ENCODE results near the gene KAZN. TPM values are rescaled to one million over a fixed set of nuclear protein-coding genes. Genes with fewer than 3 reads are reported as not detected.

KAZN gene
- total RNA-seq, 2 donors from 2014 or later, result 0.31 to 1.4 TPM

GRCh38 chr1:15153842-15154479 lies 555.5 kb downstream of the KAZN start:
- no peak overlapping the region for H3K27ac Mint-ChIP-seq
- DNase-seq (ENCODE audit: low spot score) (peak; percentile 61), ATAC-seq (peak; percentile 48 to 64)
- no peaks in the 10 kb centered on the region for H3K9me3 Mint-ChIP-seq
- H3K4me1 Mint-ChIP-seq (ENCODE audit: low read depth in 2 of 2), result peaks cover 18 to 24% of the 10 kb centered on the region in 2 donors
- H3K4me3 Mint-ChIP-seq, result peak overlapping the region; percentile 70
- no peaks in the 10 kb centered on the region for H3K36me3 Mint-ChIP-seq
- peaks cover 24 to 44% of the 10 kb centered on the region in 2 donors for H3K27me3 Mint-ChIP-seq

- H3K36me3 Mint-ChIP-seq, result no peaks in the 10 kb centered on the region
- peaks cover 24 to 38% of the 10 kb centered on the region in 2 donors for H3K27me3 Mint-ChIP-seq
- no peaks in the 10 kb centered on the region for H3K9me3 Mint-ChIP-seq
- peak overlapping the region; percentile 70 for H3K4me3 Mint-ChIP-seq
- DNase-seq (ENCODE audit: low spot score) (peak; percentile 58), ATAC-seq (peak; percentile 17 to 25)
- no peak overlapping the region for H3K27ac Mint-ChIP-seq
- H3K4me1 Mint-ChIP-seq (ENCODE audit: low read depth in 2 of 2), result peaks cover 18 to 24% of the 10 kb centered on the region in 2 donors
Observed at GRCh38 chr1:15154480-15155036, 556.1 kb downstream of the KAZN start.

- DNase-seq (ENCODE audit: low spot score), result no peak
- H3K27ac Mint-ChIP-seq, result no peak overlapping the region
- peaks cover 21 to 33% of the 10 kb centered on the region in 2 donors for H3K27me3 Mint-ChIP-seq
- H3K9me3 Mint-ChIP-seq, result no peaks in the 10 kb centered on the region
- H3K4me3 Mint-ChIP-seq, result peak overlapping the region; percentile 60
- peaks cover 18 to 24% of the 10 kb centered on the region in 2 donors for H3K4me1 Mint-ChIP-seq (ENCODE audit: low read depth in 2 of 2)
- no peak for ATAC-seq
- H3K36me3 Mint-ChIP-seq, result no peaks in the 10 kb centered on the region
Observed at GRCh38 chr1:15155191-15155590, 556.7 kb downstream of the KAZN start.

GRCh38 chr1:15155888-15156741 lies 557.6 kb downstream of the KAZN start:
- Mint-ChIP-seq H3K9me3 (no peaks in the 10 kb centered on the region), H3K27ac (no peak overlapping the region), H3K4me3 (peak overlapping the region; percentile 60), H3K36me3 (no peaks in the 10 kb centered on the region), H3K4me1 (ENCODE audit: low read depth in 2 of 2) (peaks cover 18 to 24% of the 10 kb centered on the region in 2 donors), H3K27me3 (peaks cover 16 to 24% of the 10 kb centered on the region in 2 donors)
- DNase-seq (ENCODE audit: low spot score) (peak; percentile 23), ATAC-seq (no peak)

- H3K27ac Mint-ChIP-seq, result no peak overlapping the region
- peak overlapping the region; percentile 58 for H3K4me3 Mint-ChIP-seq
- H3K27me3 Mint-ChIP-seq, result peaks cover 14 to 16% of the 10 kb centered on the region in 2 donors
- no peaks in the 10 kb centered on the region for H3K9me3 Mint-ChIP-seq
- H3K36me3 Mint-ChIP-seq, result no peaks in the 10 kb centered on the region
- H3K4me1 Mint-ChIP-seq (ENCODE audit: low read depth in 2 of 2), result peaks cover 18 to 24% of the 10 kb centered on the region in 2 donors
- DNase-seq (ENCODE audit: low spot score), result no peak
- no peak for ATAC-seq
Observed at GRCh38 chr1:15156807-15157380, 558.4 kb downstream of the KAZN start.

GRCh38 chr1:15157524-15158399 lies 559.3 kb downstream of the KAZN start:
- peaks cover 14 to 15% of the 10 kb centered on the region in 2 donors for H3K27me3 Mint-ChIP-seq
- DNase-seq (ENCODE audit: low spot score), result no peak
- H3K4me3 Mint-ChIP-seq, result no peak overlapping the region
- no peak for ATAC-seq
- H3K27ac Mint-ChIP-seq, result no peak overlapping the region
- H3K4me1 Mint-ChIP-seq (ENCODE audit: low read depth in 2 of 2), result peaks cover 16 to 24% of the 10 kb centered on the region in 2 donors
- no peaks in the 10 kb centered on the region for H3K36me3 Mint-ChIP-seq
- H3K9me3 Mint-ChIP-seq, result no peaks in the 10 kb centered on the region

- DNase-seq (ENCODE audit: low spot score), result peak; percentile 46
- Mint-ChIP-seq H3K4me1 (ENCODE audit: low read depth in 2 of 2) (peaks cover 16 to 24% of the 10 kb centered on the region in 2 donors), H3K4me3 (no peak overlapping the region), H3K36me3 (no peaks in the 10 kb centered on the region), H3K27ac (no peak overlapping the region), H3K9me3 (no peaks in the 10 kb centered on the region), H3K27me3 (peaks cover 14 to 15% of the 10 kb centered on the region in 2 donors)
- no peak for ATAC-seq
Observed at GRCh38 chr1:15158506-15159165, 560.2 kb downstream of the KAZN start.

GRCh38 chr1:15159166-15159555 lies 560.7 kb downstream of the KAZN start:
- ATAC-seq (no peak), DNase-seq (ENCODE audit: low spot score) (peak; percentile 34)
- no peak overlapping the region for H3K4me3 Mint-ChIP-seq
- peaks cover 13% of the 10 kb centered on the region in 2 donors for H3K27me3 Mint-ChIP-seq
- H3K27ac Mint-ChIP-seq, result no peak overlapping the region
- no peaks in the 10 kb centered on the region for H3K36me3 Mint-ChIP-seq
- peaks cover 15 to 23% of the 10 kb centered on the region in 2 donors for H3K4me1 Mint-ChIP-seq (ENCODE audit: low read depth in 2 of 2)
- H3K9me3 Mint-ChIP-seq, result no peaks in the 10 kb centered on the region

GRCh38 chr1:15160626-15161025 lies 562.1 kb downstream of the KAZN start:
- H3K27me3 Mint-ChIP-seq, result peaks cover under 1 to 3% of the 10 kb centered on the region in 2 donors
- no peaks in the 10 kb centered on the region for H3K9me3 Mint-ChIP-seq
- H3K36me3 Mint-ChIP-seq, result no peaks in the 10 kb centered on the region
- no peak for DNase-seq (ENCODE audit: low spot score)
- H3K27ac Mint-ChIP-seq, result no peak overlapping the region
- H3K4me3 Mint-ChIP-seq, result no peak overlapping the region
- ATAC-seq, result no peak
- H3K4me1 Mint-ChIP-seq (ENCODE audit: low read depth in 2 of 2), result peaks cover 6 to 14% of the 10 kb centered on the region in 2 donors

GRCh38 chr1:15167386-15167785 lies 568.9 kb downstream of the KAZN start:
- no peak overlapping the region for H3K4me3 Mint-ChIP-seq
- no peak for ATAC-seq
- peak; percentile 29 for DNase-seq (ENCODE audit: low spot score)
- H3K9me3 Mint-ChIP-seq, result no peaks in the 10 kb centered on the region
- H3K36me3 Mint-ChIP-seq, result no peaks in the 10 kb centered on the region
- H3K27me3 Mint-ChIP-seq, result peaks cover 0 to 28% of the 10 kb centered on the region in 2 donors
- H3K27ac Mint-ChIP-seq, result no peak overlapping the region
- peaks cover under 1 to 11% of the 10 kb centered on the region in 2 donors for H3K4me1 Mint-ChIP-seq (ENCODE audit: low read depth in 2 of 2)
